RWPE2 (cell line): ENCODE data around the gene PHOSPHO1.
"Not testable (repeated sequence)": the region's sequence is repeated elsewhere in the genome, so short reads cannot be mapped to it uniquely, and the experiment has no call there.

Source experiments
- ATAC-seq: fragments of 200-7000 bp; cut with Tn5 transposase; 3 replicates; pipeline ENCODE4 v1.9.1; 2021; ENCODE audit warnings: low read depth
- DNase-seq: peaks from one replicate; pipeline ENCODE4 v3.0.0-alpha.2; 2020; ENCODE audit warnings: low spot score
- H3K27ac ChIP-seq: fragments of 450-650 bp; 2 replicates; pipeline ENCODE4 v1.5.1; 2017; ENCODE audit warnings: mild to moderate bottlenecking; ENCODE audit not compliant: poor library complexity, severe bottlenecking
- H3K27me3 ChIP-seq: fragments of 250-450 bp; sonication (Bioruptor Pico); 2 replicates; pipeline ENCODE4 v1.5.1; 2021; ENCODE audit warnings: mild to moderate bottlenecking, moderate library complexity; ENCODE audit not compliant: insufficient read depth, poor library complexity, severe bottlenecking
- H3K36me3 ChIP-seq: fragments of 250-450 bp; sonication (Bioruptor Pico); 2 replicates; pipeline ENCODE4 v1.5.1; 2020; ENCODE audit warnings: low read depth, mild to moderate bottlenecking, moderate library complexity
- H3K4me1 ChIP-seq: fragments of 250-450 bp; sonication (Bioruptor Pico); 2 replicates; pipeline ENCODE4 v1.5.1; 2021; ENCODE audit warnings: mild to moderate bottlenecking, moderate library complexity; ENCODE audit not compliant: insufficient read depth, poor library complexity, severe bottlenecking
- H3K4me3 ChIP-seq: fragments of 250-450 bp; sonication (Bioruptor Pico); 2 replicates; pipeline ENCODE4 v1.5.1; 2021; ENCODE audit warnings: mild to moderate bottlenecking, moderate library complexity; ENCODE audit not compliant: severe bottlenecking
- H3K9me3 ChIP-seq: fragments of 250-450 bp; sonication (Bioruptor Pico); 2 replicates; pipeline ENCODE4 v1.5.1; 2021; ENCODE audit warnings: mild to moderate bottlenecking, moderate library complexity; ENCODE audit not compliant: severe bottlenecking
- TF ChIP-seq, protein P1 (sequence below): fragments of 450-650 bp; IDR thresholded peaks from one replicate; pipeline ENCODE4 v1.5.1; 2017; ENCODE audit warnings: mild to moderate bottlenecking, moderate library complexity; ENCODE audit not compliant: poor library complexity, severe bottlenecking

PHOSPHO1 gene, protein sequence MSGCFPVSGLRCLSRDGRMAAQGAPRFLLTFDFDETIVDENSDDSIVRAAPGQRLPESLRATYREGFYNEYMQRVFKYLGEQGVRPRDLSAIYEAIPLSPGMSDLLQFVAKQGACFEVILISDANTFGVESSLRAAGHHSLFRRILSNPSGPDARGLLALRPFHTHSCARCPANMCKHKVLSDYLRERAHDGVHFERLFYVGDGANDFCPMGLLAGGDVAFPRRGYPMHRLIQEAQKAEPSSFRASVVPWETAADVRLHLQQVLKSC

DNA sequence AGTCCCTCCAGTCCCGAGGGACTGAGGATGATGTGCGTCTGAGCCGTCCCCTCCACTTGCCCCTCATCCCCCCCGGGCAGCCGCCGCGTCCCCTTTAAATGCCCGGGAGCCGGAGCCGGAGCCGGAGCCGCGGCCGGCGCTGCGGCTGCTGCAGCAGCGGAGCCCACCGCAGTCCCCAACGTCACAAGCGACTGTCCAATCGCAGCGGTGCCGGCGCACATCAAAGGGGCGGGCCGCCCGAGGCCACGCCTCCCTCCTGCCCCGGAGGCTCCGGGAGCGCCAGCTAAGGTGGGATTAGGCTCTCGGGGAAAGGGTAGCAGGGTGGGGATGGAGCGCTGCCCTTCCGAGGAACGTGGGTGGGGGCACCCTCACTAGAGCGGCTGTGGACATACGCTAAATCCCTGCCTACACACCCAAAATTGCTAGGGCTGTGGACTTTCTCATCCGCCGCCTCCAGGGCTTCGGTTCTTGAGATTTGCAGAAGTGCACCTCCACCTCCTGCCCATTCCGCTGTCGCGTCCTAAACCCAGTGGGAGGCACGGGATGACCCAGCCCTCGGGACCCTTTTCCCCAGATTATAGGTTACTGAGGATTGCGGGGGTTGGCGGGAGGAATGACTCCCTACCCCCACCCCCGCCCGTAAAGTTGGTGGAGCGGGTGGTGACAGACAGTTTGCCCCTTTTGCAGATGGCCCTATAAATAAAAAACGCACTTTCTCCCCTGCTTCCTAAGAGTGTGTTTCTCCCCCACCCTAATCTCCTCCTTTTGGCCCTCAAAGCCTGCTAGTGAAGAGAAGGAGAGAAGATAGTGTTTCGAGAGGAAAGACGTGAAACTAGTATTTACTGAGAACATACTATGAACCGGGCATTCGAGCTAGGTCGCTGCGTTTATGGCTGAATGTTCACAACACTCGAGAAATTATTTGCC, at the start of gene PHOSPHO1:
Gene PHOSPHO1 (minus strand): TSS at position 152 of the 927 bp plus-strand sequence. CDS start 4,096 bp downstream, outside the sequence.
- TF ChIP-seq, protein P1, sequence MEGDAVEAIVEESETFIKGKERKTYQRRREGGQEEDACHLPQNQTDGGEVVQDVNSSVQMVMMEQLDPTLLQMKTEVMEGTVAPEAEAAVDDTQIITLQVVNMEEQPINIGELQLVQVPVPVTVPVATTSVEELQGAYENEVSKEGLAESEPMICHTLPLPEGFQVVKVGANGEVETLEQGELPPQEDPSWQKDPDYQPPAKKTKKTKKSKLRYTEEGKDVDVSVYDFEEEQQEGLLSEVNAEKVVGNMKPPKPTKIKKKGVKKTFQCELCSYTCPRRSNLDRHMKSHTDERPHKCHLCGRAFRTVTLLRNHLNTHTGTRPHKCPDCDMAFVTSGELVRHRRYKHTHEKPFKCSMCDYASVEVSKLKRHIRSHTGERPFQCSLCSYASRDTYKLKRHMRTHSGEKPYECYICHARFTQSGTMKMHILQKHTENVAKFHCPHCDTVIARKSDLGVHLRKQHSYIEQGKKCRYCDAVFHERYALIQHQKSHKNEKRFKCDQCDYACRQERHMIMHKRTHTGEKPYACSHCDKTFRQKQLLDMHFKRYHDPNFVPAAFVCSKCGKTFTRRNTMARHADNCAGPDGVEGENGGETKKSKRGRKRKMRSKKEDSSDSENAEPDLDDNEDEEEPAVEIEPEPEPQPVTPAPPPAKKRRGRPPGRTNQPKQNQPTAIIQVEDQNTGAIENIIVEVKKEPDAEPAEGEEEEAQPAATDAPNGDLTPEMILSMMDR, result no peak
- H3K36me3 ChIP-seq, result no peaks in the 10 kb centered on the region
- ATAC-seq (peak; percentile 91), DNase-seq (peak; percentile 82)
- peak within 1 kb of the TSS; percentile 39 for H3K4me3 ChIP-seq
- no peak within 1 kb of the TSS for H3K27ac ChIP-seq
- H3K4me1 ChIP-seq, result no peaks in the 10 kb centered on the region
- H3K9me3 ChIP-seq, result no peaks in the 10 kb centered on the region
- peaks cover 10% of the 10 kb centered on the region for H3K27me3 ChIP-seq

DNA sequence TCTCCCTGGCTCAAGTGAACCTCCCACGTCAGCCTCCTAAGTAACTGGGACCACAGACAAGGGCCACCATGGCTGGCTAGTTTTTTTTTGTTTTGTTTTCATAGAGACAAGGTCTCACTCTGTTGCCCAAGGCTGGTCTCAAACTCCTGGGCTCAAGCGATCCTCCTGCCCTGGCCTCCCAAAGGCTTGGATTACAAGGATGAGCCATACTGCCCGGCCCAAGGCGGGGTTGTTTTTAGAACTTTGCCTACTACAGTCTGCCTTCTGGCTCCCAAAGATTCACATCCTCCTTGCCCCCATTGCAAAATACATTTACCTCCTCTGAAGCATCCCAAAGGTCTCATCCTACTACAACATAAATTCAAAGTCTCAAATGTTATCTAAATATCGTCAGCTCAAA, 49.5 kb upstream of the PHOSPHO1 start:
- Histone ChIP-seq H3K4me3 (no peak overlapping the region), H3K27ac (no peak overlapping the region), H3K9me3 (no peaks in the 10 kb centered on the region), H3K27me3 (no peaks in the 10 kb centered on the region), H3K4me1 (no peaks in the 10 kb centered on the region), H3K36me3 (no peaks in the 10 kb centered on the region)
- ATAC-seq (no peak), DNase-seq (no peak)
- TF ChIP-seq, protein P1, result no peak

DNA sequence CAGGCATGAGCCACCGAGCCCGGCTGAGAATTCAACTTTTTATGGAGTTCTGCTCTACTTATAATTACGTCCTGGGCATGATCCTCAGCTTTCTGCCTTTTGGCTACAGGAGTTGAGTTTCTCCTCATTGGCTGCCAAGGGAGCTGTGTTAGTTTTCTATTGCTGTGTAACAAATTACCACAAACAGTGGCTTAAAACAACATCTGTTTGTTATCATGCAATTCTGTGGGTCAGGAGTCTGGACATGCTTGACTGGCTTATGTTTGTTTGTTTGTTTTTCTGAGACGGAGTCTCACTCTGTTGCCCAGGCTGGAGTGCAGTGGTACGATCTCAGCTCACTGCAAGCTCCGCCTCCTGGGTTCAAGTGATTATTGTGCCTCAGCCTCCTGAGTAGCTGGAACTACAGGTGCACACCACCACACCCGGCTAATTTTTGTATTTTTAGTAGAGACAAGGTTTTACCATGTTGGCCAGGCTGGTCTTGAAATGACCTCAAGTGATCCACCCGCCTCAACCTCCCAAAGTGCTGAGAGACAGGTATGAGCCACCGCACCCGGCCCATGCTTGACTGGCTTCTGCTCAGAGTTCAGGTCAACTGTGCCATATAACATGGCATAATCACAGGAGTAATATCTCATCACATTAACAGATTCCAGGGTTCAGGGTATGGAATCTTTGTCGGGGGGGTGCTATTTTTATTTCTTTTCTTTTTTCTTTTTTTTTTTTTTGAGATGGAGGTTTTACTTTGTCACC, 48.9 kb upstream of the PHOSPHO1 start:
- not testable (repeated sequence) for H3K4me1 ChIP-seq, H3K9me3 ChIP-seq, H3K4me3 ChIP-seq, DNase-seq, H3K36me3 ChIP-seq, H3K27ac ChIP-seq, H3K27me3 ChIP-seq, ATAC-seq

DNA sequence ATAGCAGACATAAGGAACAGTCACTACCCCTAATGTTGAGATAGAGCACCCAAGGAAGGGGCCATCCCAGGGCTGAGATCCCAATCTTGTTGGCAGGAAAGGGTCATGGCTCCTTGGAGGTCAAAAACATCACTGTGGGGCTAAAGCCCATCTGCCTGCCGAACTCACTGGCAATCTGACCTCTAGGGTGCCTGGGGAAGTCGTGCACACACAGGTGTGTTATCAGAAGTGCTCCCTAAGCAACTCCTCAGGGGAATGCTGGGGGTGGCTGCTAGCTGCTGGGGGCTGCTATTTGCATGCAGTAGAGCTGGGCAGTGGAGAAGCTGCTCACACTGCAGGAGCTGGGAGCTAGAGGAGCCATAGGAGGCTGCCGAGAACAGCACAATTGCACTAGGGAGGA, 47.5 kb upstream of the PHOSPHO1 start:
- TF ChIP-seq, protein P1, result no peak
- H3K4me1 ChIP-seq, result no peaks in the 10 kb centered on the region
- no peaks in the 10 kb centered on the region for H3K36me3 ChIP-seq
- H3K9me3 ChIP-seq, result no peaks in the 10 kb centered on the region
- H3K4me3 ChIP-seq, result no peak overlapping the region
- DNase-seq (no peak), ATAC-seq (no peak)
- H3K27ac ChIP-seq, result no peak overlapping the region
- H3K27me3 ChIP-seq, result no peaks in the 10 kb centered on the region

DNA sequence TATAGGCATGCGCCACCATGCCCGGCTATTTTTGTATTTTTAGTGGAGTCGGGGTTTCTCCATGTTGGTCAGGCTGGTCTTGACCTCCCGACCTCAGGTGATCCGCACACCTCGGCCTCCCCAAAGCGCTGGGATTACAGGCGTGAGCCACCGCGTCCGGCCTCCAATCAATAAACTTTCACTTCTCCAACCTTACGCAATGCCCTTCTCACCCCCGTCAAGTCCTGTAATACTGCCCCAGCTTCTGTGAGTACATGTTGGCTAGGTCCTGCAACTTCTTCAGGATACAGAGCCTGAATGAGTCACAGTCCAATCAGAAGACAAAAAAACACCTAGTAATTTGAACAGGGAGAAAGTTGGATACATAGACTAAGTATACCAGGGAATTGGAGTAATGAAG, 47.1 kb upstream of the PHOSPHO1 start:
- H3K9me3 ChIP-seq, result no peaks in the 10 kb centered on the region
- ATAC-seq (0 out of 3 replicates have a peak, but pooled peaks have one; percentile 40), DNase-seq (no peak)
- H3K4me3 ChIP-seq, result no peak overlapping the region
- no peaks in the 10 kb centered on the region for H3K4me1 ChIP-seq
- H3K36me3 ChIP-seq, result no peaks in the 10 kb centered on the region
- H3K27ac ChIP-seq, result no peak overlapping the region
- TF ChIP-seq, protein P1, result no peak
- no peaks in the 10 kb centered on the region for H3K27me3 ChIP-seq

DNA sequence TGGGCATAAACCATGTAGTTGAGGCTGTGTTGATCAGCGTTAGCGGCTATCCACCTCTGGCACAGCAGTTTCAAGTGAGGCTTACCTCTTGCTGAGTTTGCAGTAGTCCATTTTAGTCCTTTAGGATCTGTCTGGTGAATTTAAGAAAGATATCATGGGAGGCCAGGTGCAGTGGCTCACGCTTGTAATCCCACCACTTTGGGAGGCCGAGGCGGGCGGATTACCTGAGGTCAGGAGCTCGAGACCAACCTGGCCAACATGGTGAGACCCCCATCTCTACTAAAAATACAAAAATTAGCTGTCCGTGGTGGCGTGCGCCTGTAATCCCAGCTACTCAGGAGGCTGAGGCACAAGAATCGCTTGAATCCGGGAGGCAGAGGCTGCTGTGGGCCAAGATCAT, 45.4 kb upstream of the PHOSPHO1 start:
- H3K9me3 ChIP-seq, H3K36me3 ChIP-seq, H3K4me3 ChIP-seq, H3K4me1 ChIP-seq, H3K27me3 ChIP-seq, H3K27ac ChIP-seq, DNase-seq, ATAC-seq: not testable (repeated sequence)
